ENCODE results near the gene DEFB114. TPM values are rescaled to one million over a fixed set of nuclear protein-coding genes. Genes with fewer than 3 reads are reported as not detected.

Gene DEFB114, protein sequence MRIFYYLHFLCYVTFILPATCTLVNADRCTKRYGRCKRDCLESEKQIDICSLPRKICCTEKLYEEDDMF
- total RNA-seq, result not detected

DNA sequence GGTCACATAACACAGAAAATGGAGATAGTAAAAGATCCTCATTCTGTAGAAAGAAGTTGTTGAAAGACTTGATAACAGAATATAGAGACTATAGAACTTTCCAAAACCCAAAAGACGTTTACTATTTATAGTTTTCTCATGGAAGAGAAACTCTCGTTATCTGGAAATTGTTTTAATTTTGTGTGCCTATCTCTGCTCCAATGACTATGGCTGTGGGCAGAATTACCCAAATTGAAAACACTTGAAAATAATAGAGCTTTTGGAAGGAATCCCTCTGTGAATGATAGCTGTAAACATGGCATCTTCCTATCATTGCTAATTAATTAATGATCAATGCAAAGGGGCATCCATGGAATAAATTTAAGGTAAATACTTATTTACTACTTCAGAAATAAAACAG, at the start of gene DEFB114:
Gene DEFB114 (minus strand): TSS at position 101 of the 400 bp plus-strand sequence. CDS start 59 bp downstream, at position 42.
- Mint-ChIP-seq H3K36me3 (no peaks in the 10 kb centered on the region), H3K9me3 (no peaks in the 10 kb centered on the region), H3K4me3 (no peak within 1 kb of the TSS), H3K4me1 (no peaks in the 10 kb centered on the region), H3K27me3 (no peaks in the 10 kb centered on the region), H3K27ac (no peak within 1 kb of the TSS)
- DNase-seq, result no peak

DNA sequence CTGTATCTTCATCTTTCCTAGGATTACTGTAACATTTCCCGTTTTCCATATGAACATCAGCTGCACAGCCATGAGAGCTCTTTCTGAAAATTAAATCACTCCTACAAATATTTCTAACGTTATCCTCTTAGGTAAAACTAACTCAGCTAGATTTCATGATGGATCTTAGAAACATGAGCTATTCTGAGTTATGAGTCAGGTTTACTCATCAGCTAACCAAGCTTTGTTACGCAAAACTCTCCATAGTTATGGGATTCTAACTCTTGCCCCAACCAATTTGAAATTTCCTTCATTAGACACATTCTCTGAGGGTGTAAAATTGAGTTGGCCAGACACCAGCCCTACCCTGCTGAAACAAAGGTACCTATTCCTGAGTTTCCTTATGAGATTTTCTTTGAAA, 43.9 kb upstream of the DEFB114 start:
- Mint-ChIP-seq H3K4me1 (no peaks in the 10 kb centered on the region), H3K9me3 (no peaks in the 10 kb centered on the region), H3K36me3 (no peaks in the 10 kb centered on the region), H3K27ac (no peak overlapping the region), H3K4me3 (no peak overlapping the region), H3K27me3 (no peaks in the 10 kb centered on the region)
- no peak for DNase-seq

DNA sequence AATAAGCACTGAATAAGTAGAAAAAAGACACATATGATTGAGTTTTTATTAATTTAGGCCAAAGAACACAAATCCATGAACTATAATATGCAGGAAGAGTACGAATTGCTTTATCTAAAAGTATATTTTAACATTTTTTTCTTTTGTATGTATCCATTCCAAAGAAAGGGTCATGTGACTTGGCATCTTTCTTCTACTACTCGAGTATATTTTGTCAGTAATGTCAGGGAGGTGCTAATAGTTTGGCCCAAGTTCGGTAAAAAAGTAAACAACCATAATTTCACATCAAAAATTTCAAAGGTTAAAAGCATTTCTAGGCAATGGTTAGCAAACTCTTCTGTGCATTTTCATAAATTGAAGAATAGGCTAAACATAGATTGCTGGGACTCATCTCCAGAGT, 39.2 kb upstream of the DEFB114 start:
- no peaks in the 10 kb centered on the region for H3K9me3 Mint-ChIP-seq
- no peak overlapping the region for H3K27ac Mint-ChIP-seq
- no peaks in the 10 kb centered on the region for H3K4me1 Mint-ChIP-seq
- H3K27me3 Mint-ChIP-seq, result no peaks in the 10 kb centered on the region
- H3K36me3 Mint-ChIP-seq, result no peaks in the 10 kb centered on the region
- H3K4me3 Mint-ChIP-seq, result no peak overlapping the region
- no peak for DNase-seq

DNA sequence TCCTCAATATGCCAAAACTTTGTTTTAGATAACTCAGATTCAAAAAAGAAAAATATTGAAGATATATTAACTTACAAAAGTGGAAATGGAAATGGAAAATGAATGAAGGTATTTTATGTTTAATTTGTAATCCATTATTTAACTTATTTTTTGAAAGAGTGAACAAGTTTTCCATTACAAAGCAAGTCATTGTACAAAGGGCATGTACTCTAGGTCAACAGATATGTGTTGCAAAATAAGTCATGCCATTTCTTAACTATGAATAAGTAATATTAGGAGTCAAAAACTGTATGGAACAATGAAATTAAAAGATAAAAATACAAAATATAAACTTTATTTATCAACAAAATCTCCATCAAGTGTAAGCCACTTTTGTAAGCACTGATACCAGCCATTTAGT, 31.3 kb upstream of the DEFB114 start:
- no peaks in the 10 kb centered on the region for H3K9me3 Mint-ChIP-seq
- H3K27me3 Mint-ChIP-seq, result no peaks in the 10 kb centered on the region
- no peak for DNase-seq
- no peak overlapping the region for H3K27ac Mint-ChIP-seq
- H3K36me3 Mint-ChIP-seq, result no peaks in the 10 kb centered on the region
- no peaks in the 10 kb centered on the region for H3K4me1 Mint-ChIP-seq
- H3K4me3 Mint-ChIP-seq, result no peak overlapping the region

DNA sequence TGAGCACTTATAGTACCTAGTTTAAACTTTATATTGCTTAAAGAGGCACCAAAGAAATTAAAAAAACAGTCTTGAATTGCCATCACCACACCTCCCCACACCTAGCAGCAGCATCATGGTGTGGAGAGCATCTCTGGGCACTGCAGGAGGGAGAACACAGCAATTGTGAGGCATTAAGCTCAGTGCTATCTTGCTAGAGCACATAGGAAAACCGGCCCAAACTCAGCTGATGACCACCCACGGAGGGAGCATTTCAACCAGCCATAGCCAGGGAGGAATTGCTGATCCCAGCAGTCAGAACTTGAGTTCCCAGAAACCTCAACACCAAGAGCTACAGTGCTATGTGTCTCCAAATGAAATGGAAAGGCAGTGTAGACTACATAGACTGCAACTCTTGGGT, 24.9 kb upstream of the DEFB114 start:
- Mint-ChIP-seq H3K27ac (no peak overlapping the region), H3K4me3 (no peak overlapping the region), H3K36me3 (no peaks in the 10 kb centered on the region), H3K27me3 (no peaks in the 10 kb centered on the region), H3K4me1 (no peaks in the 10 kb centered on the region), H3K9me3 (no peaks in the 10 kb centered on the region)
- DNase-seq, result no peak

DNA sequence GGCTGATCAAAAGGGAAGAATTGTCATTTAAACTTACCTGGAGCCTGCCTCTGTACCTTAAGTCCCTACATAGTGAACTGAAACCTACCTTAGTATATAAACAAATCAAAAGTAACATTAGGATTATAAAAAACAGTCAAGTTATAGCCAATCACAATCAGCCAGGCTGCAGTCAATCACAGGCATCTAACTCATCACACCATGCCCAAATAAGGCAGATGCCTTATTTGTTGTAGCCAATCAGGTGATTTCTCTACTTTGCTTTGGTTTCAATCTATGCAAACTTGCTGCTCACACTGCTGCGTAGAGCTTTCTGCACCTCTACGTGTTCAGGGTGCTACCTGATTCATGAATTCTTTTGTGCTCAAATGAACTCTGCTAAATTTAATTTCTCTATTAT, 23.8 kb upstream of the DEFB114 start:
- Mint-ChIP-seq H3K27me3 (no peaks in the 10 kb centered on the region), H3K36me3 (no peaks in the 10 kb centered on the region), H3K9me3 (no peaks in the 10 kb centered on the region), H3K27ac (no peak overlapping the region), H3K4me3 (no peak overlapping the region), H3K4me1 (no peaks in the 10 kb centered on the region)
- no peak for DNase-seq

DNA sequence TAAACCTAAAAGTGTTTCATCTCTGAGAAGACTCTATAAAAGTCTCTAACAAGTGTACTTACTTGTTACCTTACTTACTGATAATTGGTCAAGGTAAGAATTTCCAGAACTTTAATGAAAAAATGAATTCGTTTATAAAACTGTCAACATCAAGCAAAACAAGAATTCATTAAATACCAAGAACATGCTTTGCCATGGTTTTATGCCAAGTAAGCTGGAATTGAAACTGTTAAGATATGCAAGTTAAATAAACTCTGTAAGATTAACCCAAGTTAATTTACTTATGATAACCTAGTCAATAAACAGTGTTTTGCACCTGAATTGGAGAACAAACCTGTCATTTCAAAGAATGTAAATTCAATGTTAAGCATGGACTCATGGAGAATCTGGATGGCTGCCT, 22.6 kb upstream of the DEFB114 start:
- Mint-ChIP-seq H3K9me3 (no peaks in the 10 kb centered on the region), H3K27ac (no peak overlapping the region), H3K4me1 (no peaks in the 10 kb centered on the region), H3K36me3 (no peaks in the 10 kb centered on the region), H3K4me3 (no peak overlapping the region), H3K27me3 (no peaks in the 10 kb centered on the region)
- DNase-seq, result no peak

DNA sequence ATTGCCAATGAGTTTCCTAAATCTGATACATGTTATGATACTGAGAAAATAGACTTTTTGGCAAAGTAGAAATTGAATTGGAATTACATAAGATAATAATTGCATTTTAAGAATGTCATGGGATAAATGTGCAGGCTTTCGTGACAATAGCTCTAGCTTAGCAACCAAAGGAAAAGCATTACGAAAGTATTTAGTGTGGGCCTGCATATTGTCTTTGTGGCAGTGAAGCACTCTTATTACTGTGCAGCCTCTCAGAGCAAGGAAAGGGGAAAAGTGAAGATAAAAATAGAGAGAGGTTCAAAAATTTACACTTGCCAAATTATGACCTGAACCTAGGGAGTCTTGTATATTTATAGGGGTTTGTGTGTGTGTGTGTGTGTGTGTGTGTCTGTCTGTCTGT, 18.1 kb upstream of the DEFB114 start:
- Mint-ChIP-seq H3K36me3 (no peaks in the 10 kb centered on the region), H3K9me3 (no peaks in the 10 kb centered on the region), H3K4me3 (no peak overlapping the region), H3K4me1 (peaks cover 3% of the 10 kb centered on the region), H3K27me3 (no peaks in the 10 kb centered on the region), H3K27ac (no peak overlapping the region)
- no peak for DNase-seq

DNA sequence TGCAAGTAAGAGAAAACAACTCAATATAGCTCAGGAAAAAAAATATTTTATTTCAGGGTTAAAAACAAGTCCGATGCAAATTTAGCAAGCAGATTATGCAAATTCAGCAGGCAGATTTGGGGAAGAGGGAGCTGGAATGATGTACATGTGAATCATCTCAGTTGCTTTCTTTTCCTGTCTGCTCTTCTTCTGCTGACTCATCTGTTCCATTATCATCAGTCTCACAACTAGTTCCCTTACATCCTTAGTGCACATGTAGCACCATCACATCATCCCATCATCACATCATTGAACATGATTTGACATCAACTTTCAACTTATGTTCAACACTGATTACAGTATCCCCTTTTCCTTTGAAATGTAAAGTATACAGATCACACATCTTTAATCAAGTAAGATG, 16.9 kb upstream of the DEFB114 start:
- Mint-ChIP-seq H3K9me3 (no peaks in the 10 kb centered on the region), H3K4me3 (no peak overlapping the region), H3K27ac (no peak overlapping the region), H3K4me1 (peaks cover 3% of the 10 kb centered on the region), H3K27me3 (no peaks in the 10 kb centered on the region), H3K36me3 (no peaks in the 10 kb centered on the region)
- no peak for DNase-seq

DNA sequence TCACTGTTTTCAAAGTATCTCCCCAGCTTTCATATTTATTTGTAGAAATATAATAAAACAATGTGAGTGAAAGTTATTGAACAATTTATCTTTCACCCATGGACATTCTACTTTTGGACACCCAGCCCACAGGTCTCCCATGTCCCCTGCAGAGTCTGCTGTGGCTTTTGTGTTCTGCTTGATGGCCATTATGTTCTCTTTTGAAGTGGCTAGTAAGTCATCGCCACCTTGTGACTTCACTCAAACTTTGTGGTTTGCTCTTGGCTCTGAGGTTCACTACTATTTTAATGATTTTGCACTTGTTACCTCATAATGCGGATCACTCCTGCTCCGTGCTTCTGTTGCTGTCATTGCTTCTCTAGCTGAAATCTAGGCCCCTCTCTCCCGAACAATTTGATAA, 15.6 kb upstream of the DEFB114 start:
- no peaks in the 10 kb centered on the region for H3K9me3 Mint-ChIP-seq
- no peak for DNase-seq

DNA sequence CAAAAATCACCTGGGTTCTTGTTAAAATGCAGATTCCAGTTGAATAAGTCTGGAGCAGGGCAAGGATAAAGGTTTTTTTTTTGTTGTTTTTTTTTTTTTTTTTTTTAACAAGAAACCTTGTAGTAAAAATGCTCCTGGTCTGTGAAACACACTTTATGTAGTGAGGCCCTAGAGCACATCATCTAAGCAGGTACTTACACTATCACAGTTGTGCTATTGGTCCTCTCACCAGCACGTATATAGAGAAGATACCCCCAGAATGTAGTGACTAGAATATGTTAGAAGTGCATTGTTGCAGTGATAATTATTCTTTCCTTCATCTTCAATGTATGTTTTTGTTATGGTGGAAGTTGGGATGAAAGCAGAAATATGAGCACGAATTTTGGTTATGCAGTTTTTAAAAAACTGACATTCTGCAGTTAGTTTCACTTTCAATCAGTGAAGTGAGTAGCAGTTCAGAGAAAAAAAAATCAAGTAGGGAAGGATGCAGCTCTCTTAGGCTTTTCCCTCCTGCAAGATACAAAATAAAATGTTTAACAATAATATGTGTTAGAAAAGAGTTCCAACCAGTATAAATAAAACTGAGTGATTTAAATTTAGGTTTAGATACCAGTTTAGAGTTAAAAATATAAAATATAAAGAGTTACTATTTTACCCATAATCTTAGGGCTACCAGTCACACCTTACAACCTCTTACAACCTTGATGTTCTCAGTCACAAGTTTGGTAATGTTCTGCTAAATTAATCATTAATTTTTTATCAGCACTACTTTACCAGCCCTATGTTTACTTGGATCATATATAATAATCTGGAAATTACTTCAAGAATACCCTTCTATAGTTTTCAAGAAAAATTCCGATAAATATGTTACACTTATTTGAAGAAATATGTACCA, 14.6 kb upstream of the DEFB114 start:
- Mint-ChIP-seq H3K27ac (no peak overlapping the region), H3K4me1 (peaks cover 3% of the 10 kb centered on the region), H3K27me3 (no peaks in the 10 kb centered on the region), H3K36me3 (no peaks in the 10 kb centered on the region), H3K9me3 (no peaks in the 10 kb centered on the region), H3K4me3 (no peak overlapping the region)
- DNase-seq, result no peak

More for the DNA sequence above, 15.6 kb upstream of the DEFB114 start:
- H3K4me3 Mint-ChIP-seq, result no peak overlapping the region
- H3K27me3 Mint-ChIP-seq, result no peaks in the 10 kb centered on the region
- H3K27ac Mint-ChIP-seq, result no peak overlapping the region
- peaks cover 3% of the 10 kb centered on the region for H3K4me1 Mint-ChIP-seq
- H3K36me3 Mint-ChIP-seq, result no peaks in the 10 kb centered on the region

DNA sequence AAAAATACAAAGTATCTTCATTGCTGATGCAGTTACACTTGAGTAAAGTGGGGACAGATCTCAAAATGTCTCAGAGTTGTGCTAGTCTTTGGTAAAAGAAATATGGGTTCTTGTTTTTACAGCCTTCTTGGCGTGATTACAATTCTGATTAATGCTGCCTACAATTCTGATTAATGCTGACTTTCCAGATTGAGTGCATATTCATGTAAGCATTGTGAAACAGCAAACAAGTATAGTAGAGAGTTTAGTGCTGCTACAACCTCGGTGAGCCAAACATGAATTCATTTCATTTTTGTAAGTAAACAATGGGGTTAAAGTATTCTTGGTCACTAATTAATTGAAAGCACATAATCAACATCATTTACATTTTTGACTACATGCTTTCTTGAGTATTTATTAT, 5.6 kb upstream of the DEFB114 start, which contains the start of gene DEFB113:
Gene DEFB113 (minus strand): TSS at position 21 of the 400 bp plus-strand sequence. CDS start 0 bp downstream, at position 21.
- no peak within 1 kb of the TSS for H3K27ac Mint-ChIP-seq
- DNase-seq, result no peak
- no peak within 1 kb of the TSS for H3K4me3 Mint-ChIP-seq
- H3K36me3 Mint-ChIP-seq, result no peaks in the 10 kb centered on the region
- H3K4me1 Mint-ChIP-seq, result no peaks in the 10 kb centered on the region
- no peaks in the 10 kb centered on the region for H3K27me3 Mint-ChIP-seq
- no peaks in the 10 kb centered on the region for H3K9me3 Mint-ChIP-seq

DNA sequence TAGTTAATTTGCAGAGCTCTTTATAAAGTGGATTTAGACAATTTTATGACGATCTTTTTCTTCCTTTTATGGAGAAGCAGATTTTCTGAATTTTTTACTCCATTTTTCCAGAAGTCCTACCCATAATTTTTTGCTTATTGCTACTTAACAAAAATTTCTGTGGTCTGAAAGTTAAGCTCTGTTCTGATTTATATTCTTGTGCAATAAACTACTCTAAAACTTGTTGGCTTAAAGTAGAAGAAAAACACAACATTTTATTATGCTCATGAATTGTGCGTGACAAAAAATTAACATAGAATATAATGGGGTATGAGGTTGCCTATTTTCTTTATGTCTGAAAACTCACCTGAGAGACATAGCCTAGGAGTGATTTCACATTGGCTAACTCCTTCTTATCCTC, 2.9 kb upstream of the DEFB114 start:
- no peak for DNase-seq
- no peaks in the 10 kb centered on the region for H3K9me3 Mint-ChIP-seq
- no peaks in the 10 kb centered on the region for H3K27me3 Mint-ChIP-seq
- H3K27ac Mint-ChIP-seq, result no peak overlapping the region
- H3K4me1 Mint-ChIP-seq, result no peaks in the 10 kb centered on the region
- H3K36me3 Mint-ChIP-seq, result no peaks in the 10 kb centered on the region
- no peak overlapping the region for H3K4me3 Mint-ChIP-seq

DNA sequence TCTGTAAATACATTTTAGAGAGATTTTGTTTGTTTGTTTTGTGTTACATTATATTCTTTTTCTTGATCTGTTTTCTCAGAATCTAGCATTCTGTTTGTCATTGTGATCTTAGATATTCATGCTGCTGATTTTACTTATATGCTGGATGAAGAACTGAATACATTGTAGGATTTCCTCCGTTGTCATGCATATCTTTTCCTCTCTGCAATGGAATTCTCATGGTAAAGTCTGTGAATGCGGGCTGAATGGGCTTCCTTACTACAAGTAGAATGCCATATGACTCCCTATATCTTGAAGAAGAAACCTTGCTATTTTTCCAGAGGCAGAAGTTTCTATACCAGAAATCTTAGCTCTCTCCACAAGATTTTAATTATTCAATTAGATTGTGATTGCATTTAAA, 2.4 kb upstream of the DEFB114 start:
- Mint-ChIP-seq H3K36me3 (no peaks in the 10 kb centered on the region), H3K9me3 (no peaks in the 10 kb centered on the region), H3K27me3 (no peaks in the 10 kb centered on the region), H3K27ac (no peak overlapping the region), H3K4me1 (no peaks in the 10 kb centered on the region), H3K4me3 (no peak overlapping the region)
- no peak for DNase-seq

DNA sequence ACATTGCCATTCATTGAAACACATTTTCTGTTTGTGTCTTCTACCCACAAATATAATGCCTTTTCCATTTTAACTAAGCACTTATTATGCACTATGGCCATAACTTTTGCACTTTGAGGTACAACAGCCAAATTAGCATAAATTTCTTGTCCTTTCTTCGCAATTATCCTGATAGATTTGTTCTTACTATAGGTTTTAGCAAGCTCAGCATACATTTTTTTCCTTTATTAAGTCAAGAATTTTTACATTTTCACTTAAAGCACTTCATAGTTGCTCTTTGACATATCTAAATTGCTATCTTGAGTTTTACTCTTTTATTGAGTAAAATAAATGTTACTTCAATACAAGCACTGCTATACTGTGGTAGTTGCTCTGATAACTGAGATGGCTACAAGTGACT, 5.8 kb downstream of the DEFB114 start:
- Mint-ChIP-seq H3K4me3 (no peak overlapping the region), H3K4me1 (no peaks in the 10 kb centered on the region), H3K9me3 (peaks cover 2% of the 10 kb centered on the region), H3K36me3 (no peaks in the 10 kb centered on the region), H3K27ac (no peak overlapping the region), H3K27me3 (no peaks in the 10 kb centered on the region)
- DNase-seq, result no peak

DNA sequence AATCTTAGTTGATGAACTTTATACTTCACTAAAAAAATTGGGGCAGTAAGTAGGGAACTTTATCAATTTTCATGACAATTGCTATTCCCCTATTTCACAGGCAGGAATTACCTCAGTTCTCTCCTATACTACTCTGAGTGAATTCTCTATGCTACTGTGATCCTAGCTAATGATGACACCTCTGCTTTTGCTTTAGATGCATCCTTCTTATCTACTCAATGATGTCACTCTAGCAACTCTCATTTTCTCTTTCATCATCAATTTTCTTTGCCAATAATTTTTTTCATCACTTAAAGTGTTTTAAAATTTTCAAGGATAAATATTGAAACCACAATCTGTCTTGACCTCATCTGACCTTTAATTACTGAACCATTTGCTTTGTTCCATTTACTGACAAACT, 8.1 kb downstream of the DEFB114 start:
- no peak overlapping the region for H3K4me3 Mint-ChIP-seq
- no peaks in the 10 kb centered on the region for H3K36me3 Mint-ChIP-seq
- DNase-seq, result no peak
- peaks cover 2% of the 10 kb centered on the region for H3K9me3 Mint-ChIP-seq
- H3K4me1 Mint-ChIP-seq, result no peaks in the 10 kb centered on the region
- no peak overlapping the region for H3K27ac Mint-ChIP-seq
- H3K27me3 Mint-ChIP-seq, result no peaks in the 10 kb centered on the region

Measured in activated naive CD8-positive, alpha-beta T cell treated with anti-CD3 and anti-CD28 coated beads for 36 hours (primary cell).